Liver (tissue), 9 donors: Measurements from ENCODE around the gene INPP5J. TPM values are rescaled to one million over a fixed set of nuclear protein-coding genes. Genes with fewer than 3 reads are reported as not detected.

Source experiments
- DNase-seq: peaks from one replicate; pipeline ENCODE4 v3.0.0-alpha.2; 2017; ENCODE audit warnings: low spot score
- H3K27ac ChIP-seq, 2 donors: one replicate each; pipeline ENCODE4 v1.7.0; 2013; ENCODE audit warnings: inconsistent platforms in 2 of 2, low read length in 2 of 2, control low read depth in 1 of 2, low read depth in 1 of 2, mild to moderate bottlenecking in 1 of 2
- H3K27me3 ChIP-seq, 4 donors: one replicate each; pipeline versions ENCODE4 v1.6.1 to v1.7.0; 2013; ENCODE audit warnings: low read length in 3 of 4, inconsistent platforms in 1 of 4, mild to moderate bottlenecking in 1 of 4, moderate library complexity in 1 of 4; ENCODE audit not compliant: control insufficient read depth in 4 of 4, insufficient read depth in 4 of 4
- H3K36me3 ChIP-seq, 4 donors: one replicate each; pipeline versions ENCODE4 v1.6.1 to v1.7.0; 2013; ENCODE audit warnings: low read length in 3 of 4, mild to moderate bottlenecking in 3 of 4, low read depth in 1 of 4, moderate library complexity in 1 of 4; ENCODE audit not compliant: control insufficient read depth in 4 of 4, insufficient read depth in 3 of 4
- H3K4me1 ChIP-seq, 4 donors: one replicate each; pipeline versions ENCODE4 v1.6.1 to v1.7.0; 2013; ENCODE audit warnings: low read length in 3 of 4, mild to moderate bottlenecking in 3 of 4, moderate library complexity in 1 of 4; ENCODE audit not compliant: control insufficient read depth in 4 of 4, insufficient read depth in 4 of 4
- H3K4me3 ChIP-seq, 3 donors: one replicate each; pipeline versions ENCODE4 v1.6.1 to v1.7.0; 2013; ENCODE audit warnings: low read length in 3 of 3, control low read depth in 1 of 3, low read depth in 1 of 3, mild to moderate bottlenecking in 1 of 3
- H3K9ac ChIP-seq, 2 donors: one replicate each; pipeline ENCODE4 v1.7.0; 2013; ENCODE audit warnings: low read length in 2 of 2, mild to moderate bottlenecking in 2 of 2, moderate library complexity in 2 of 2, control low read depth in 1 of 2, low read depth in 1 of 2
- H3K9me3 ChIP-seq, 4 donors: one replicate each; pipeline versions ENCODE4 v1.6.1 to v1.7.0; 2013; ENCODE audit warnings: low read length in 3 of 4; ENCODE audit not compliant: control insufficient read depth in 4 of 4
- ATF3 ChIP-seq: IDR thresholded peaks from 2 replicates; pipeline ENCODE4 v1.6.1; 2016; ENCODE audit warnings: antibody characterized with exemption
- CTCF ChIP-seq: fragments of 150-350 bp; IDR thresholded peaks from 2 replicates; pipeline ENCODE4 v1.5.1; 2017; ENCODE audit warnings: improper control_type of control experiment, low read depth, low read length; ENCODE audit not compliant: missing input control
- EGR1 ChIP-seq, 2 donors: IDR thresholded peaks; 2 replicates each; pipeline ENCODE4 v1.6.1; 2016 to 2018; ENCODE audit warnings: antibody characterized with exemption in 2 of 2, low read depth in 2 of 2
- FOXA1 ChIP-seq: IDR thresholded peaks from 2 replicates; pipeline ENCODE4 v1.6.1; 2016; ENCODE audit warnings: antibody characterized with exemption
- FOXA2 ChIP-seq: IDR thresholded peaks from 2 replicates; pipeline ENCODE4 v1.6.1; 2016; ENCODE audit warnings: antibody characterized with exemption
- GABPA ChIP-seq, 2 donors: IDR thresholded peaks in 1 of 2; conservative IDR thresholded peaks in 1 of 2; 2 replicates each; pipeline ENCODE4 v1.6.1; 2016; ENCODE audit warnings: antibody characterized with exemption in 2 of 2, mild to moderate bottlenecking in 1 of 2, moderate library complexity in 1 of 2
- HNF4A ChIP-seq, 2 donors: conservative IDR thresholded peaks; 2 replicates each; pipeline ENCODE4 v1.6.1; 2016; ENCODE audit warnings: antibody characterized with exemption in 2 of 2, mild to moderate bottlenecking in 2 of 2
- HNF4G ChIP-seq: IDR thresholded peaks from 2 replicates; pipeline ENCODE4 v1.6.1; 2016; ENCODE audit warnings: antibody characterized with exemption
- JUND ChIP-seq, 2 donors: IDR thresholded peaks; 2 replicates each; pipeline ENCODE4 v1.6.1; 2016; ENCODE audit warnings: antibody characterized with exemption in 2 of 2
- MAX ChIP-seq: IDR thresholded peaks from 2 replicates; pipeline ENCODE4 v1.6.1; 2016; ENCODE audit warnings: antibody characterized with exemption
- NR2F2 ChIP-seq: IDR thresholded peaks from 2 replicates; pipeline ENCODE4 v1.6.1; 2016; ENCODE audit warnings: antibody characterized with exemption
- RAD21 ChIP-seq, 2 donors: IDR thresholded peaks; 2 replicates each; pipeline ENCODE4 v1.6.1; 2016; ENCODE audit warnings: antibody characterized with exemption in 2 of 2, mild to moderate bottlenecking in 2 of 2
- REST ChIP-seq: IDR thresholded peaks from 2 replicates; pipeline ENCODE4 v1.6.1; 2016; ENCODE audit warnings: antibody characterized with exemption, mild to moderate bottlenecking
- RXRA ChIP-seq, 2 donors: IDR thresholded peaks; 2 replicates each; pipeline ENCODE4 v1.6.1; 2017 to 2018; ENCODE audit warnings: antibody characterized with exemption in 2 of 2, mild to moderate bottlenecking in 1 of 2
- SP1 ChIP-seq: IDR thresholded peaks from 2 replicates; pipeline ENCODE4 v1.6.1; 2018; ENCODE audit warnings: antibody characterized with exemption, mild to moderate bottlenecking
- TAF1 ChIP-seq: conservative IDR thresholded peaks from 2 replicates; pipeline ENCODE4 v1.6.1; 2016; ENCODE audit warnings: antibody characterized with exemption, mild to moderate bottlenecking
- YY1 ChIP-seq: IDR thresholded peaks from 2 replicates; pipeline ENCODE4 v1.6.1; 2016; ENCODE audit warnings: antibody characterized with exemption, mild to moderate bottlenecking
- ZBTB33 ChIP-seq: IDR thresholded peaks from 2 replicates; pipeline ENCODE4 v1.6.1; 2016; ENCODE audit warnings: antibody characterized with exemption
- WGBS: extraction: QIAGEN DNeasy Blood & Tissue Kit; methylation state at CpG from one replicate; pipeline ENCODE4 v1.1.7; 2013; 5-methylcytosine and 5-hydroxymethylcytosine counted together
- polyA plus RNA-seq, 2 donors: library from polyadenylated mRNA; stranded (reverse) in 1 of 2; unstranded in 1 of 2; fragments of 200-250 nt in 1 of 2; fragments of >200 nt in 1 of 2; fragmentation: Nextera tagmentation in 1 of 2; extraction: Ambion mirVana in 1 of 2; gene quantifications; one replicate each; pipeline versions ENCODE4 v1.2.1 to v1.2.3, GENCODE V29; 2013 to 2015
- total RNA-seq, 2 donors: library from RNA; depleted of rRNA; stranded (reverse); fragments of >200 nt; gene quantifications; one replicate each; pipeline ENCODE4 v1.2.3, GENCODE V29; 2014
- donor health status: healthy.
- donor health status: healthy.
- donor health status: healthy.
- donor health status: healthy.
- donor health status: healthy.

Gene INPP5J
- total and polyA plus RNA-seq, 4 donors: 0.06 to 0.17 (median 0.11) TPM

GRCh38 chr22:31104869-31105268 is 17.9 kb upstream of the INPP5J start:
- Histone ChIP-seq H3K4me3 (no peak overlapping the region), H3K9ac (no peak overlapping the region), H3K9me3 (no peaks in the 10 kb centered on the region), H3K36me3 (peaks cover 0 to 3% (median 0%) of the 10 kb centered on the region in 4 donors), H3K4me1 (peaks cover 4 to 7% (median 6%) of the 10 kb centered on the region in 4 donors), H3K27ac (no peak overlapping the region), H3K27me3 (no peaks in the 10 kb centered on the region)
- 33% methylated on average over 35 of the region's 35 CpGs for WGBS
- DNase-seq: no peak
- no peak for TF ChIP-seq ZBTB33
- no peak for TF ChIP-seq FOXA1
- TF ChIP-seq RAD21 (IDR thresholded peaks at IDR 0.05): no peak
- no peak for TF ChIP-seq HNF4A (conservative IDR thresholded peaks at IDR 0.05)
- TF ChIP-seq NR2F2: no peak
- no peak for TF ChIP-seq EGR1 (IDR thresholded peaks at IDR 0.05; ENCODE audit: low read depth in 2 of 2)
- no peak for TF ChIP-seq CTCF
- no peak for TF ChIP-seq TAF1
- no peak for TF ChIP-seq SP1
- TF ChIP-seq YY1: no peak
- no peak for TF ChIP-seq MAX
- TF ChIP-seq REST: no peak
- TF ChIP-seq RXRA (IDR thresholded peaks at IDR 0.05): no peak
- no peak for TF ChIP-seq JUND (IDR thresholded peaks at IDR 0.05)
- TF ChIP-seq GABPA (IDR thresholded peaks at IDR 0.05 in 1 of 2, conservative IDR thresholded peaks at IDR 0.05 in 1 of 2): no peak
- TF ChIP-seq HNF4G: no peak
- no peak for TF ChIP-seq FOXA2
- TF ChIP-seq ATF3: no peak
